ENCODE measurements around the gene PARP15.

GRCh38 chr3:122586773-122587485 lies 9.5 kb downstream of the PARP15 start:
- TF ChIP-seq EP300 (IDR thresholded peaks at IDR 0.05; ENCODE audit: low read depth) (no peak), CTCF (IDR thresholded peaks at IDR 0.05) (no peak), POLR2A (IDR thresholded peaks at IDR 0.05) (no peak), POLR2AphosphoS5 (IDR thresholded peaks at IDR 0.05) (no peak)

Data from transverse colon (tissue), 4 donors.